Panc1 (cell line): Measurements from ENCODE around the gene MED28.

ENCODE experiments used
- POLR2AphosphoS5 ChIP-seq: IDR thresholded peaks from 2 replicates; pipeline ENCODE4 v1.6.1; 2012; ENCODE audit warnings: mild to moderate bottlenecking, low read depth, low read length, moderate library complexity
- SIN3A ChIP-seq: IDR thresholded peaks from 2 replicates; pipeline ENCODE4 v1.6.1; 2012; ENCODE audit warnings: low read depth, mild to moderate bottlenecking, low read length, moderate library complexity, borderline replicate concordance; ENCODE audit not compliant: insufficient read depth
- TCF7L2 ChIP-seq: IDR thresholded peaks from 2 replicates; pipeline ENCODE4 v1.6.1; 2011; ENCODE audit warnings: mild to moderate bottlenecking, low read depth, low read length, inconsistent platforms
- TF ChIP-seq, protein P1 (sequence below): fragments of 450-650 bp; IDR thresholded peaks from 2 replicates; pipeline ENCODE4 v1.5.1; 2017; ENCODE audit warnings: mild to moderate bottlenecking
- TF ChIP-seq, protein P2 (sequence below), 2 experiments: IDR thresholded peaks; 2 replicates each; pipeline ENCODE4 v1.6.1; 2011 to 2012; ENCODE audit warnings: low read depth in 2 of 2, control low read depth in 1 of 2, low read length in 1 of 2, mild to moderate bottlenecking in 1 of 2, moderate library complexity in 1 of 2; ENCODE audit not compliant: insufficient read depth in 1 of 2

DNA sequence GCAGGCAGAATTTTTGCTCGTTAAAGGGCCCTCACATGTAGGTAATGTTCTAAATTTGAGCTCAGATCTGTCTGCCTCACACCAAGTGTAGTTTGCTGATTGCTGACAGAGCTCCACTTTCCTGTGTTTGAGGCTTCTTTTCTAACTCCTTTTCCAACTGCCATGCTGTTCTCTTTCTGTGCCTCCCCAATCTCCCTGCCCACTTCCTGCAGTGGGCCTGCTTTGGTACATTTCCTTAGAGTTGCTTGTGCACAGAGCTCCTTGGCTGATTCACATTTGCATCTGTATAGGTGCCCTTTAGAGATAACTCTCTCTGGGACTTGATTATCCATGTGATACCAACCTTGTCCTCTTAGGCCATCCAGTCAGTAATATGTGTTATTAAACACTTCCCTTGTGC, 4.5 kb downstream of the MED28 start:
- TF ChIP-seq, protein P1, sequence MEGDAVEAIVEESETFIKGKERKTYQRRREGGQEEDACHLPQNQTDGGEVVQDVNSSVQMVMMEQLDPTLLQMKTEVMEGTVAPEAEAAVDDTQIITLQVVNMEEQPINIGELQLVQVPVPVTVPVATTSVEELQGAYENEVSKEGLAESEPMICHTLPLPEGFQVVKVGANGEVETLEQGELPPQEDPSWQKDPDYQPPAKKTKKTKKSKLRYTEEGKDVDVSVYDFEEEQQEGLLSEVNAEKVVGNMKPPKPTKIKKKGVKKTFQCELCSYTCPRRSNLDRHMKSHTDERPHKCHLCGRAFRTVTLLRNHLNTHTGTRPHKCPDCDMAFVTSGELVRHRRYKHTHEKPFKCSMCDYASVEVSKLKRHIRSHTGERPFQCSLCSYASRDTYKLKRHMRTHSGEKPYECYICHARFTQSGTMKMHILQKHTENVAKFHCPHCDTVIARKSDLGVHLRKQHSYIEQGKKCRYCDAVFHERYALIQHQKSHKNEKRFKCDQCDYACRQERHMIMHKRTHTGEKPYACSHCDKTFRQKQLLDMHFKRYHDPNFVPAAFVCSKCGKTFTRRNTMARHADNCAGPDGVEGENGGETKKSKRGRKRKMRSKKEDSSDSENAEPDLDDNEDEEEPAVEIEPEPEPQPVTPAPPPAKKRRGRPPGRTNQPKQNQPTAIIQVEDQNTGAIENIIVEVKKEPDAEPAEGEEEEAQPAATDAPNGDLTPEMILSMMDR, result no peak
- no peak for TF ChIP-seq POLR2AphosphoS5
- TF ChIP-seq, protein P2, sequence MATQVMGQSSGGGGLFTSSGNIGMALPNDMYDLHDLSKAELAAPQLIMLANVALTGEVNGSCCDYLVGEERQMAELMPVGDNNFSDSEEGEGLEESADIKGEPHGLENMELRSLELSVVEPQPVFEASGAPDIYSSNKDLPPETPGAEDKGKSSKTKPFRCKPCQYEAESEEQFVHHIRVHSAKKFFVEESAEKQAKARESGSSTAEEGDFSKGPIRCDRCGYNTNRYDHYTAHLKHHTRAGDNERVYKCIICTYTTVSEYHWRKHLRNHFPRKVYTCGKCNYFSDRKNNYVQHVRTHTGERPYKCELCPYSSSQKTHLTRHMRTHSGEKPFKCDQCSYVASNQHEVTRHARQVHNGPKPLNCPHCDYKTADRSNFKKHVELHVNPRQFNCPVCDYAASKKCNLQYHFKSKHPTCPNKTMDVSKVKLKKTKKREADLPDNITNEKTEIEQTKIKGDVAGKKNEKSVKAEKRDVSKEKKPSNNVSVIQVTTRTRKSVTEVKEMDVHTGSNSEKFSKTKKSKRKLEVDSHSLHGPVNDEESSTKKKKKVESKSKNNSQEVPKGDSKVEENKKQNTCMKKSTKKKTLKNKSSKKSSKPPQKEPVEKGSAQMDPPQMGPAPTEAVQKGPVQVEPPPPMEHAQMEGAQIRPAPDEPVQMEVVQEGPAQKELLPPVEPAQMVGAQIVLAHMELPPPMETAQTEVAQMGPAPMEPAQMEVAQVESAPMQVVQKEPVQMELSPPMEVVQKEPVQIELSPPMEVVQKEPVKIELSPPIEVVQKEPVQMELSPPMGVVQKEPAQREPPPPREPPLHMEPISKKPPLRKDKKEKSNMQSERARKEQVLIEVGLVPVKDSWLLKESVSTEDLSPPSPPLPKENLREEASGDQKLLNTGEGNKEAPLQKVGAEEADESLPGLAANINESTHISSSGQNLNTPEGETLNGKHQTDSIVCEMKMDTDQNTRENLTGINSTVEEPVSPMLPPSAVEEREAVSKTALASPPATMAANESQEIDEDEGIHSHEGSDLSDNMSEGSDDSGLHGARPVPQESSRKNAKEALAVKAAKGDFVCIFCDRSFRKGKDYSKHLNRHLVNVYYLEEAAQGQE (IDR thresholded peaks at IDR 0.05; ENCODE audit: insufficient read depth in 1 of 2, low read depth in 2 of 2, low read length in 1 of 2), result no peak
- TF ChIP-seq SIN3A, result no peak
- TF ChIP-seq TCF7L2, result no peak
